Nephron progenitor cell (in vitro differentiated cells): ENCODE measurements around the gene GNG7.

Source experiments
- DNase-seq: peaks from one replicate; pipeline ENCODE4 v3.0.0; 2021
- H3K27ac Mint-ChIP-seq: 2 replicates; pipeline ENCODE4 v1.8.0; 2021; ENCODE audit warnings: mild to moderate bottlenecking, moderate library complexity, mixed read lengths
- H3K27me3 Mint-ChIP-seq: 2 replicates; pipeline ENCODE4 v1.8.0; 2021; ENCODE audit warnings: mild to moderate bottlenecking, low read depth, mixed read lengths; ENCODE audit not compliant: poor library complexity
- H3K36me3 Mint-ChIP-seq: 2 replicates; pipeline ENCODE4 v1.8.0; 2021; ENCODE audit warnings: low read depth, mixed read lengths
- H3K4me1 Mint-ChIP-seq: 2 replicates; pipeline ENCODE4 v1.8.0; 2021; ENCODE audit warnings: mixed read lengths
- H3K4me3 Mint-ChIP-seq: 2 replicates; pipeline ENCODE4 v1.8.0; 2021; ENCODE audit warnings: mild to moderate bottlenecking, moderate library complexity, mixed read lengths
- H3K9me3 Mint-ChIP-seq: 2 replicates; pipeline ENCODE4 v1.8.0; 2021; ENCODE audit warnings: mild to moderate bottlenecking, moderate library complexity, mixed read lengths
- CTCF ChIP-seq: fragments of 200-600 bp; sonication (generic); IDR thresholded peaks from 2 replicates; pipeline ENCODE4 v1.5.0; 2021; ENCODE audit warnings: antibody characterized with exemption

GNG7 gene

GRCh38 chr19:2617393-2618165 is 84.9 kb downstream of the GNG7 start:
- DNase-seq, result no peak
- no peak overlapping the region for H3K4me3 Mint-ChIP-seq
- TF ChIP-seq CTCF, result no peak
- H3K9me3 Mint-ChIP-seq, result peaks cover 11% of the 10 kb centered on the region
- H3K4me1 Mint-ChIP-seq, result peaks cover 19% of the 10 kb centered on the region
- peaks cover 31% of the 10 kb centered on the region for H3K27me3 Mint-ChIP-seq
- no peaks in the 10 kb centered on the region for H3K36me3 Mint-ChIP-seq
- H3K27ac Mint-ChIP-seq, result no peak overlapping the region

- Mint-ChIP-seq H3K27me3 (peaks cover 31% of the 10 kb centered on the region), H3K4me3 (no peak overlapping the region), H3K4me1 (peaks cover 19% of the 10 kb centered on the region), H3K9me3 (peaks cover 11% of the 10 kb centered on the region), H3K27ac (no peak overlapping the region), H3K36me3 (no peaks in the 10 kb centered on the region)
- no peak for DNase-seq
- no peak for TF ChIP-seq CTCF
Measured at GRCh38 chr19:2616741-2617392, 85.6 kb downstream of the GNG7 start.

DNA sequence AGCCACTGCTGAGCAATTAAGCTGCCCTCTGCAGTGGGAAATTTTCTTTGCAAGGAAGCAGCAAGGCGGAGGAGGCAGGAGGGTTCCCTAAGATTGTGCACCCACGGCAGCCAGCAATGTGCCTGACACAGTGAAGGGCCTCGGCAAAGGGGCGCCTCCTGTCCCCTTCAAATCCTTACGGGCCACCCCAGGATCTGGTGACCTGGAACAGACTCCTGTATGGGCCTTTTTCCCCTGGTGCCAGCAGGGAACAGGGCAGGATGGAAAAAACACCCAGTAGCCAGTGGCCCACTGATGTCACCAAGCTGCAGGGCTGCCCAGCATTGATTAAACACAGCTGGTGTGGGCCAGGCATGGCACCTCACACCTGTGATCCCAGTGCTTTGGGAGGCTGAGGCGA is 86.7 kb downstream of the GNG7 start:
- Mint-ChIP-seq H3K4me3 (no peak overlapping the region), H3K27ac (no peak overlapping the region), H3K27me3 (peaks cover 27% of the 10 kb centered on the region), H3K4me1 (peaks cover 8% of the 10 kb centered on the region), H3K9me3 (peaks cover 11% of the 10 kb centered on the region), H3K36me3 (no peaks in the 10 kb centered on the region)
- DNase-seq, result no peak
- TF ChIP-seq CTCF, result no peak

DNA sequence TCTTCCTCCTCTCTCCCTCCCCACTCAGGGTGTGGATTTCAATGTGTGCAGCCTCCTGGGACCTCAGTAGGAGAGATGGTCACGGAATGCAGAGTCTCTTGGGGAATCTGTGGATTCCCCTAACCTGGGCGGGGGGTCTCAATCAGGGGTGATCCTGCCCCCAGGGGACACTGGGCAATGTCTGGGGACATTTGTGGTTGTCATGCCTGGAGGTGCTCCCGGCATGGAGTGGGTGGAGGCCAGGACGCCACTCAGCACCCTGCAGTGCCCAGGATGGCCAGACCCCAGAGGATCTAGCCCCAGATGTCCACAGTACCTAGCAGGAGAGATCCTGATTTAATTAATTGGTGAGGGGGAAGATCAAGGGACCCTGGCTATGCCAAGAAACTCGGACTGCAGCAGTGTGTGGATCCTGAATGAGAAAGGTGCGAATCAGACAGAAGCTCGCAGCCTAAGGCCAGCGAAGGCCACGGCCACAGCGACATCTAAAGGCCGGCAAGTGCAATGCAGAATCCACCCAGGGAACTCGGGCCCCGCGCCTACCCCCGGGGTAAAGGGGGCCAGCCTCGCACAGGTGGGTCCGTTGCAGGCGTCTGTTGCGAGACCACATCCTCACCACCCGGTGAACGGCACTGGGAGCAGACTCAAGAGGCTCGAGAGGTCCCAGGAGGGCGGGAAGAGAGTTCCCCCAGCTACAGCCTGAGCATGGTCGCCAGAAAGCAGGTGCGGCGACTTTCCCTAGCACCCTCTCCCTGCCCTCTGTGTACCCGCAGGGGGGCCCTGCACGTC is 88.8 kb downstream of the GNG7 start:
- H3K9me3 Mint-ChIP-seq, result peaks cover 11% of the 10 kb centered on the region
- peak; percentile 79 for TF ChIP-seq CTCF
- H3K36me3 Mint-ChIP-seq, result no peaks in the 10 kb centered on the region
- peaks cover 22% of the 10 kb centered on the region for H3K27me3 Mint-ChIP-seq
- DNase-seq, result peak; percentile 58
- peaks cover 9% of the 10 kb centered on the region for H3K4me1 Mint-ChIP-seq
- H3K4me3 Mint-ChIP-seq, result no peak overlapping the region
- no peak overlapping the region for H3K27ac Mint-ChIP-seq

DNA sequence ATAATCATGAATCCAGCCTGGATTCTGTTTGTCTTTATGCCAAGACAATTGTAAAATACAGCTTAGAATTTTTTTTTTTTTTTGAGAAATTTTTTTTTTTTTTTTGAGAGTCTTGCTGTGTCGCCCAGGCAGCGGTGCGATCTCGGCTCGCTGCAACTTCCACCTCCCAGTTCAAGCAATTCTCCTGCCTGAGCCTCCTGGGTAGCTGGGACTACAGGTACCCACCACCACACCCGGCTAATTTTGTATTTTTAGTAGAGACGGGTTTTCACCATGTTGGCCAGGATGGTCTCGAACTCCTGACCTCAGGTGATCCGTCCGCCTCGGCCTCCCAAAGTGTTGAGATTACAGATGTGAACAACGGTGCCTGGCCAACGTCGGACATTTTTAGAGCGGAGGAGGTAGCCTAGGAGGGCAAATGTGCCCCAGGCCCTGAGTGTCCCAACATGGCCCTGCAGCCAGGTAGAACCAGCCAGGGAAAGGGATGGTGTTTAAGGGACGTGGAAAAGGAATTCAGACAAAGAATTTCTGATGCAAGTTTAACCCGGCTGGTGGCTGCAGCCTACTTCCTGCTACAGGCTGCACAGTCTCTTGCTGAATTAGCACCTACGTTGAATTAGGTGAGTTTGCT is 89.8 kb downstream of the GNG7 start:
- Mint-ChIP-seq H3K36me3 (no peaks in the 10 kb centered on the region), H3K27me3 (peaks cover 24% of the 10 kb centered on the region), H3K27ac (no peak overlapping the region), H3K9me3 (peaks cover 11% of the 10 kb centered on the region), H3K4me1 (peaks cover 13% of the 10 kb centered on the region), H3K4me3 (no peak overlapping the region)
- no peak for TF ChIP-seq CTCF
- DNase-seq, result no peak
